Measurements from ENCODE around the gene OSMR.
"Not testable (repeated sequence)": the region's sequence is repeated elsewhere in the genome, so short reads cannot be mapped to it uniquely, and the experiment has no call there.

The OSMR gene

DNA sequence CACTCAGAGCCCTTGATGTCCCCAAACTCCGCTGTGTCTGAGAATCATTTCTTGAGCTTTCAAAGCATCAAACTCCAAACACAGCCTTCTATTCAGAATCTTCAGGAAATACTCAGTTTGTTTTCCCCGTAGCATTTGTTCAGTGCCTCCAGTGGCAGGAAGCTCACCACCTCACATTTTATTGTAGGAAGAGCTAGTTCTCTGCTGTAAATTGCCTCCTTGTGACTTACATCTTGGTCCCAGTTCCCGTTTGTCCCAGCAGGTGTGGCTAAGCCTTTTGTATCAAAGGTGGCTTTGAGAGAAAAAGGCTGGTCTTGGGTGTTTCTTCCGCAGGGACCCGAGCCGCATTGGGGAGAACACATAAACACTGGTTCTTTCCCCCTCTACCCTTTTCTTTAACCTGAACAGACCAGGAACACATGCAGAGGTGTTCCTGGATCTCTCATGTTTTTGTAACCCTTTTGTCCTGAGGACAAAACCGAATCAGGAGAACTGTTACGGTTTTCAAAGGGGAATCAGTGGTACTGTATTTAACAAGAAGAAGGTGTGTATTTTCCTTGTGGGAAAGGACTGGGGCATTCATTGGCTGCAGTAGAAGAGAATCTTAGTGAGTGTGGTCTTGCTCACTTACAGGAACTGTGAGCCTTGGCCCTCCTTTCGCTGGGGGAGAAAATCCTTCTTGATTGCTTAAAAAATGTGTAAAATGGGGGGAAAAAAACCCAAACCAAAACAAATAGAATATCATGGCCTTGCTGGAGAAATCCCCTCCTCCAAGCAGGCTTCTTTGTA lies 1.9 kb downstream of the OSMR start:
- TF ChIP-seq, protein P1, sequence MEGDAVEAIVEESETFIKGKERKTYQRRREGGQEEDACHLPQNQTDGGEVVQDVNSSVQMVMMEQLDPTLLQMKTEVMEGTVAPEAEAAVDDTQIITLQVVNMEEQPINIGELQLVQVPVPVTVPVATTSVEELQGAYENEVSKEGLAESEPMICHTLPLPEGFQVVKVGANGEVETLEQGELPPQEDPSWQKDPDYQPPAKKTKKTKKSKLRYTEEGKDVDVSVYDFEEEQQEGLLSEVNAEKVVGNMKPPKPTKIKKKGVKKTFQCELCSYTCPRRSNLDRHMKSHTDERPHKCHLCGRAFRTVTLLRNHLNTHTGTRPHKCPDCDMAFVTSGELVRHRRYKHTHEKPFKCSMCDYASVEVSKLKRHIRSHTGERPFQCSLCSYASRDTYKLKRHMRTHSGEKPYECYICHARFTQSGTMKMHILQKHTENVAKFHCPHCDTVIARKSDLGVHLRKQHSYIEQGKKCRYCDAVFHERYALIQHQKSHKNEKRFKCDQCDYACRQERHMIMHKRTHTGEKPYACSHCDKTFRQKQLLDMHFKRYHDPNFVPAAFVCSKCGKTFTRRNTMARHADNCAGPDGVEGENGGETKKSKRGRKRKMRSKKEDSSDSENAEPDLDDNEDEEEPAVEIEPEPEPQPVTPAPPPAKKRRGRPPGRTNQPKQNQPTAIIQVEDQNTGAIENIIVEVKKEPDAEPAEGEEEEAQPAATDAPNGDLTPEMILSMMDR (IDR thresholded peaks at IDR 0.05; ENCODE audit: borderline replicate concordance, extremely low read depth, low read length, poor library complexity, severe bottlenecking) = no peak
- TF ChIP-seq EZH2 (IDR thresholded peaks at IDR 0.05; ENCODE audit: borderline replicate concordance, low read depth, low read length, severe bottlenecking) = no peak
- Histone ChIP-seq H3K36me3 (ENCODE audit: insufficient read depth, low read length) (no peaks in the 10 kb centered on the region), H3K9me3 (ENCODE audit: insufficient read depth, low read length, severe bottlenecking) (peaks cover 5% of the 10 kb centered on the region), H3K27ac (ENCODE audit: low read length) (no peak overlapping the region), H3K27me3 (ENCODE audit: insufficient read depth, low read length, poor library complexity) (no peaks in the 10 kb centered on the region), H4K20me1 (ENCODE audit: insufficient read depth, low read length) (no peaks in the 10 kb centered on the region), H3K9ac (ENCODE audit: low read depth, low read length) (no peak overlapping the region), H3K4me2 (ENCODE audit: insufficient read depth, low read length) (no peak overlapping the region), H3K4me3 (ENCODE audit: low read depth in 1 of 2, low read length in 2 of 2) (no peak overlapping the region), H3K4me1 (ENCODE audit: insufficient read depth, low read length) (no peaks in the 10 kb centered on the region), H2AFZ (ENCODE audit: low read depth, low read length) (no peak overlapping the region), H3K79me2 (ENCODE audit: insufficient read depth, low read length) (no peaks in the 10 kb centered on the region)
- ATAC-seq (ENCODE audit: insufficient read depth, low read depth) (no peak), DNase-seq (no peak)

DNA sequence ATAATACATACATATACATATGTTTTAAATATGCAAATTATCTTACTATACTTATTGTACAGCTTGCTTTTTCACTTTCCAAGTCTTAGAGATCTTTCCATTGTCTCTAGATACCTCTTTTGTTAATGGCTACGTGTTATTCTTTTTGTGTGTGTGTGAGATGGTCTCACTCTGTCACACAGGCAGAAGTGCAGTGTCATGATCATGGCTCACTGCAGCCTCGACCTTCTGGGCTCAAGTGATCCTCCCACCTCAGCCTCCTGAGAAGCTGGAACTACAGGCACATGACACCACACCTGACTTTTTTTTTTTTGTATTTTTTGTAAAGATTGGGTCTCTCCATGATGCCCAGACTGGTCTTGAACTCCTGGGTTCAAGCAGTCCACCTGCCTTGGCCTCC lies 2.8 kb downstream of the OSMR start:
- no peak for ATAC-seq (ENCODE audit: insufficient read depth, low read depth)
- Histone ChIP-seq H3K4me2 (ENCODE audit: insufficient read depth, low read length) (no peak overlapping the region), H3K9me3 (ENCODE audit: insufficient read depth, low read length, severe bottlenecking) (peaks cover 5% of the 10 kb centered on the region), H3K79me2 (ENCODE audit: insufficient read depth, low read length) (no peaks in the 10 kb centered on the region), H2AFZ (ENCODE audit: low read depth, low read length) (no peak overlapping the region), H3K36me3 (ENCODE audit: insufficient read depth, low read length) (no peaks in the 10 kb centered on the region), H3K27me3 (ENCODE audit: insufficient read depth, low read length, poor library complexity) (no peaks in the 10 kb centered on the region), H3K4me1 (ENCODE audit: insufficient read depth, low read length) (no peaks in the 10 kb centered on the region), H3K4me3 (ENCODE audit: low read depth in 1 of 2, low read length in 2 of 2) (no peak overlapping the region), H3K9ac (ENCODE audit: low read depth, low read length) (no peak overlapping the region), H3K27ac (ENCODE audit: low read length) (no peak overlapping the region), H4K20me1 (ENCODE audit: insufficient read depth, low read length) (no peaks in the 10 kb centered on the region)
- TF ChIP-seq, protein P1 (IDR thresholded peaks at IDR 0.05; ENCODE audit: borderline replicate concordance, extremely low read depth, low read length, poor library complexity, severe bottlenecking) = no peak
- no peak for TF ChIP-seq EZH2 (IDR thresholded peaks at IDR 0.05; ENCODE audit: borderline replicate concordance, low read depth, low read length, severe bottlenecking)
- DNase-seq = no peak

DNA sequence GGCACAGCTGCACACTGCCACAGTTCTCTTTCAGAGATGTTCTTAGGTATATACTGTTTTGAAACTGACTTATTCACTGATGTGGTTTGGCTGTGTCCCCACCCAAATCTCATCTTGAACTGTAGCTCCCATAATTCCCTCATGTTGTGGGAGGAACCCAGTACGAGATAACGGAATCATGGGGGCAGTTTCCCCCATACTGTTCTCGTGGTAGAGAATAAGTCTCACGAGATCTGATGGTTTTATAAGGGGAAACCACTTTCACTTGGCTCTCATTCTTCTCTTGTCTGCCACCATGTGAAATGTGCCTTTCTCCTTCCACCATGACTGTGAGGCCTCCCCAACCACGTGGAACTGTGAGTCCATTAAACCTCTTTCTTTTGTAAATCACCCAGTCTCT lies 5.8 kb downstream of the OSMR start:
- not testable (repeated sequence) for H3K4me2 ChIP-seq (ENCODE audit: insufficient read depth, low read length); H3K79me2 ChIP-seq (ENCODE audit: insufficient read depth, low read length); H4K20me1 ChIP-seq (ENCODE audit: insufficient read depth, low read length); H3K9ac ChIP-seq (ENCODE audit: low read depth, low read length); H3K27ac ChIP-seq (ENCODE audit: low read length); DNase-seq; H3K27me3 ChIP-seq (ENCODE audit: insufficient read depth, low read length, poor library complexity); H3K36me3 ChIP-seq (ENCODE audit: insufficient read depth, low read length); H3K4me1 ChIP-seq (ENCODE audit: insufficient read depth, low read length); ATAC-seq (ENCODE audit: insufficient read depth, low read depth); H3K9me3 ChIP-seq (ENCODE audit: insufficient read depth, low read length, severe bottlenecking); H2AFZ ChIP-seq (ENCODE audit: low read depth, low read length); H3K4me3 ChIP-seq (ENCODE audit: low read depth in 1 of 2, low read length in 2 of 2)

DNA sequence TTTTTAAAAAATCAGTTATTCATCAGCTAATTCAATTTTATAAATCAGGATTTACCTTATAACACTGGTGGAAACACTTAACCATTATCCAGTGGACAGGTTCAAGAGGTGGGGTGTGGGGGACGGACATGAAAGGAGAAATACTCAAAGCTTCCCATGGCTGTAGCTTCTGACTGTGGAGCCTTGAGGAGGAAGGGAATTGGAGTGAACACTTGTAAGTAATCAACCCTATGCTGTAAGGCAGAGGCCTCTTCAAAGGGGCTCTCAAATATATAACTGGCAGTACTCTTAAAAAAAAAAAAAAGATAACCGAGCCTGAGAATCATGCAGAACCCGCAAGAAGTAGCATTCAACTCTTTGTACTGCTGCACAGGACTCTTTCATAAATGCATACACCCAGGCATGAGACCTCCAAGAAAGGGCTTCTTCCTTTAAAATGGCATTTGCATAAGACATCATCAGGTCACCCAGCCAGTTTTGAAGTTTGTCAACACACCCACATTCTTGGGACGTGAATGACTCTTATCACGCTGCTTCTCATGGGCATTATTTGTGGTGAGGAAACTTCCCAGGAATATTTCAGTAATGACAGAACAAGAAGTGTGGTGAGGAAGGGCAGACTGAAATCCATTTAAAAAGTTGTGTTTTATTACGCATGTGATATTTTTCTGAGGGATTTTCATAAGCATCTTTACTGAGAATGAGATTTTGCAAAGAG lies 8.1 kb downstream of the OSMR start:
- DNase-seq = no peak
- H3K36me3 ChIP-seq (ENCODE audit: insufficient read depth, low read length) = no peaks in the 10 kb centered on the region
- no peaks in the 10 kb centered on the region for H3K79me2 ChIP-seq (ENCODE audit: insufficient read depth, low read length)
- H3K27me3 ChIP-seq (ENCODE audit: insufficient read depth, low read length, poor library complexity) = no peaks in the 10 kb centered on the region
- H3K9ac ChIP-seq (ENCODE audit: low read depth, low read length) = no peak overlapping the region
- no peak overlapping the region for H3K4me3 ChIP-seq (ENCODE audit: low read depth in 1 of 2, low read length in 2 of 2)
- H3K27ac ChIP-seq (ENCODE audit: low read length) = no peak overlapping the region
- no peak for ATAC-seq (ENCODE audit: insufficient read depth, low read depth)
- no peaks in the 10 kb centered on the region for H4K20me1 ChIP-seq (ENCODE audit: insufficient read depth, low read length)
- H2AFZ ChIP-seq (ENCODE audit: low read depth, low read length) = no peak overlapping the region
- no peaks in the 10 kb centered on the region for H3K9me3 ChIP-seq (ENCODE audit: insufficient read depth, low read length, severe bottlenecking)
- H3K4me2 ChIP-seq (ENCODE audit: insufficient read depth, low read length) = no peak overlapping the region
- no peaks in the 10 kb centered on the region for H3K4me1 ChIP-seq (ENCODE audit: insufficient read depth, low read length)
- TF ChIP-seq, protein P1 (IDR thresholded peaks at IDR 0.05; ENCODE audit: borderline replicate concordance, extremely low read depth, low read length, poor library complexity, severe bottlenecking) = no peak
- no peak for TF ChIP-seq EZH2 (IDR thresholded peaks at IDR 0.05; ENCODE audit: borderline replicate concordance, low read depth, low read length, severe bottlenecking)

Data from DND-41 (cell line).